Measurements from ENCODE around the gene RMDN2. TPM values are rescaled to one million over a fixed set of nuclear protein-coding genes. Genes with fewer than 3 reads are reported as not detected.

RMDN2 gene
- total and polyA plus RNA-seq, 12 donors = 28.5 to 126 (median 55.9) TPM

DNA sequence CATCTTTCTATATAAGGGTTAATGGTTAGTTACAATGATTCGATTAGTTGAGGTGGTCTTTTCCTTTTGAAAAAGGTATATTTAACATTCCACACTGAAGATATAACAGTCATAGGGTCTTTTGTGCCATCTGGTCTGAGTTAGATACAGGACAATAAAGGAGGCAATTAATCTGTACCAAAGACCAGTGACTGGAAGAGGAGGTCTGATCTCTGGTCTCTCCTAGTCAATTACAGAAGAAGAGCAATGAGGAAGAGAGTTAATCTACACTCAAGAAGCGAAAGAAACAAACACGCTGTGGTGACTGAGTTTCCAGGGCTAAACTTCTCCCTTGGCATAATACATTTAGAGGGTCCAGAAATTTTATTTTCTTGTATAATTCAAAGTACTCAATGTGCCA, 20.7 kb upstream of the RMDN2 start:
- Histone ChIP-seq H3K27ac (no peak overlapping the region), H3K36me3 (replicated peaks in 1 of 2) (no peaks in the 10 kb centered on the region), H3K4me1 (replicated peaks in 1 of 2) (no peaks in the 10 kb centered on the region), H3K4me3 (no peak overlapping the region), H3K9me3 (replicated peaks in 1 of 3) (no peaks in the 10 kb centered on the region), H3K27me3 (no peaks in the 10 kb centered on the region)
- 78 to 89% (median 86%) methylated on average over 3 of the region's 3 CpGs for WGBS, 4 donors
- intact Hi-C loops (cut with DNase I) = no loop called here
- DNase-seq = no peak
- TF ChIP-seq, protein P1, sequence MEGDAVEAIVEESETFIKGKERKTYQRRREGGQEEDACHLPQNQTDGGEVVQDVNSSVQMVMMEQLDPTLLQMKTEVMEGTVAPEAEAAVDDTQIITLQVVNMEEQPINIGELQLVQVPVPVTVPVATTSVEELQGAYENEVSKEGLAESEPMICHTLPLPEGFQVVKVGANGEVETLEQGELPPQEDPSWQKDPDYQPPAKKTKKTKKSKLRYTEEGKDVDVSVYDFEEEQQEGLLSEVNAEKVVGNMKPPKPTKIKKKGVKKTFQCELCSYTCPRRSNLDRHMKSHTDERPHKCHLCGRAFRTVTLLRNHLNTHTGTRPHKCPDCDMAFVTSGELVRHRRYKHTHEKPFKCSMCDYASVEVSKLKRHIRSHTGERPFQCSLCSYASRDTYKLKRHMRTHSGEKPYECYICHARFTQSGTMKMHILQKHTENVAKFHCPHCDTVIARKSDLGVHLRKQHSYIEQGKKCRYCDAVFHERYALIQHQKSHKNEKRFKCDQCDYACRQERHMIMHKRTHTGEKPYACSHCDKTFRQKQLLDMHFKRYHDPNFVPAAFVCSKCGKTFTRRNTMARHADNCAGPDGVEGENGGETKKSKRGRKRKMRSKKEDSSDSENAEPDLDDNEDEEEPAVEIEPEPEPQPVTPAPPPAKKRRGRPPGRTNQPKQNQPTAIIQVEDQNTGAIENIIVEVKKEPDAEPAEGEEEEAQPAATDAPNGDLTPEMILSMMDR (IDR thresholded peaks at IDR 0.05) = no peak
- TF ChIP-seq POLR2A (IDR thresholded peaks at IDR 0.05) = no peak

DNA sequence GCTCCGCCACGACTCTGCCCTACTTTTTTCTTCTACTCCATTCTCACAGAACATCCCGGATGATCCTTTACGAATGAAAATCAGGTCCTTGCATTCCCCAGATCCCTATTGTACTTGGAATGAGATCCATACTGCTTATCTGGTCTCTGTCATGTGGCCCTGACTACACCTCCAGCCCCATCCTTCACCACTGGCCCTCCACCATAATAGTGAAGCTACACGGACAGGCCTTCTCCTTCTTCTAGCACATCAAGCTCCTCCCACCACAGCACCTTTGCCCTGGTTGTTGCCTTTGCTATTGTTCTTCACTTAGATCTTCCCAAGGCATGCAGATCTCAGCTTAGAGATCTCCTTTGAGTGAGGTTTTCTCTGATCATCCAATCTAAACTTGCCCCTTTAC, 20.1 kb upstream of the RMDN2 start:
- H3K4me3 ChIP-seq = no peak overlapping the region
- H3K27me3 ChIP-seq = no peaks in the 10 kb centered on the region
- no peaks in the 10 kb centered on the region for H3K36me3 ChIP-seq (replicated peaks in 1 of 2)
- intact Hi-C loops (cut with DNase I) = no loop called here
- H3K9me3 ChIP-seq (replicated peaks in 1 of 3) = no peaks in the 10 kb centered on the region
- WGBS, 4 donors = 62 to 71% (median 69%) methylated on average over 5 of the region's 5 CpGs
- no peak for DNase-seq
- TF ChIP-seq POLR2A (IDR thresholded peaks at IDR 0.05) = no peak
- TF ChIP-seq, protein P1 (IDR thresholded peaks at IDR 0.05) = no peak
- no peak overlapping the region for H3K27ac ChIP-seq
- H3K4me1 ChIP-seq (replicated peaks in 1 of 2) = no peaks in the 10 kb centered on the region

DNA sequence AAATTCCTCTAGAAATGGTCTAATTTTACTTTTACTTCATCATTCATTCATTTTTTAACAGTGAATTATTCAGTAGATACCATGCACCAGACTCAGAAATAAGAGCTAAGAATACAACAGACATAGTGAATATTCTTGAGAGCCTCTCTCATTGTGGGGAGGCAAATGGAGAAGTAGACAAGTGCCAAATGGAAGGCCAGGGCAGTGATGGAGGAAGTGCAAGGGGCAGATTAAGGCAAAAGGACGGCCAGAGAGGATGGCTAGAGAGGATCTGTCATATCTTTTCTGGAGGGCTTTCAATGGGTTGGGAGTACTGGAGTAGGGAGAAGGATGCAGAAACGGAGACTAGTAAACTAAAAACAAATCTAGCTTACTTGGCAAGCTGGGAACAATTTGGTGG, 19.0 kb upstream of the RMDN2 start:
- H3K27me3 ChIP-seq = no peaks in the 10 kb centered on the region
- intact Hi-C loops (cut with DNase I) = no loop called here
- WGBS, 4 donors = 60 to 79% (median 66%) methylated on average over 2 of the region's 2 CpGs
- no peak overlapping the region for H3K27ac ChIP-seq
- DNase-seq = no peak
- no peaks in the 10 kb centered on the region for H3K4me1 ChIP-seq (replicated peaks in 1 of 2)
- no peaks in the 10 kb centered on the region for H3K9me3 ChIP-seq (replicated peaks in 1 of 3)
- H3K4me3 ChIP-seq = no peak overlapping the region
- no peaks in the 10 kb centered on the region for H3K36me3 ChIP-seq (replicated peaks in 1 of 2)
- TF ChIP-seq, protein P1 (IDR thresholded peaks at IDR 0.05) = no peak
- TF ChIP-seq POLR2A (IDR thresholded peaks at IDR 0.05) = no peak

DNA sequence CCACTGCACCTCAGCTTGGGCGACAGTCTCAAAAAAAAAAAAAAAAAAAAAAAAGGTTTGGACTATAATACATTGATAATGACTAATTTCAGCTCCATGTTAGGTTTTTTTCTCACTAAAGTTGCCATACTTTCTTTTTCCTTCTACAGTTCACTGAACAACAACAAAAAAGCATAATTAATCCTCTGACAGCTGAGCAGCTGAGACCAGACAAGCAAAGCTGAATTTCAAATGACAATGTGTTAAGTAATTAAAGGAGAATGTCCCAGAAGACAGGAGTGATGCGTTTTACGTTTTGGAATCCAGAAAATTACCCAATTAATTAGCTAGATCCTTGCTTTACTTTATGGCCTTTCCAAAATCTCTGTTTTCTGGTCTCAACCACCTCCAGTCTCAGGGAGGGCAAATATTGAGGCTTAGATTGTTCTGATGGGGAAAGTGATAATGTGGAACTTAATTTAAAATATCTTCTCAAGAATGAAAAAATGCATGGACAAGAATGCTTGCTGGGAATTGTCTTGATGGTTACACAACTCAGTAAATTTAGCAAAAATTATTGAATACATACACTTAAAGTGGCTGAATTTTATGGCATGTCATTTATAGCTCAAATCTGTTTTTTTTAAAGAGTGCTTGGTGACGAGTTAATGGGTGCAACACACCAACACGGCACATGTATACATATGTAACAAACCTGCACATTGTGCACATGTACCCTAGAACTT, 17.4 kb upstream of the RMDN2 start:
- 64 to 81% (median 74%) methylated on average over 5 of the region's 5 CpGs for WGBS, 4 donors
- Histone ChIP-seq H3K4me3 (no peak overlapping the region), H3K9me3 (replicated peaks in 1 of 3) (no peaks in the 10 kb centered on the region), H3K27ac (no peak overlapping the region), H3K4me1 (replicated peaks in 1 of 2) (no peaks in the 10 kb centered on the region), H3K36me3 (replicated peaks in 1 of 2) (no peaks in the 10 kb centered on the region), H3K27me3 (no peaks in the 10 kb centered on the region)
- TF ChIP-seq, protein P1 (IDR thresholded peaks at IDR 0.05) = no peak
- no peak for TF ChIP-seq POLR2A (IDR thresholded peaks at IDR 0.05)
- intact Hi-C loops (cut with DNase I) = no loop called here
- no peak for DNase-seq
